Endothelial cell of umbilical vein (primary cell): ENCODE measurements around the gene CNOT6L. TPM values are rescaled to one million over a fixed set of nuclear protein-coding genes. Genes with fewer than 3 reads are reported as not detected.

ENCODE experiments used
- BruUV-seq: library from RNA; stranded (reverse); fragments of 400-500 nt; replicated peaks from 2 replicates; lab custom pipeline; 2021; lab: Mats Ljungman, UMichigan
- CTCF ChIA-PET: fragments of 300-600, 350-600 bp; sonication (Branson Sonifier 250); formaldehyde crosslinking; loops from one replicate; lab custom pipeline; 2021; ENCODE audit warnings: antibody characterized with exemption, inconsistent platforms; lab: Charles Lee
- POLR2A ChIA-PET: fragments of 300-600, 350-600 bp; sonication (Branson Sonifier 250); formaldehyde crosslinking; loops from one replicate; lab custom pipeline; 2021; ENCODE audit warnings: antibody characterized with exemption, inconsistent platforms; lab: Charles Lee
- DNase-seq: peaks from one replicate; pipeline ENCODE4 v3.0.0-alpha.2; 2011; ENCODE audit warnings: low read depth, low spot score
- FAIRE-seq: peaks from 2 replicates; lab custom pipeline; 2011; peaks lifted over from hg19 to GRCh38; lab: Jason Lieb, UNC
- H2AFZ ChIP-seq: 2 replicates; pipeline ENCODE4 v1.6.0; 2012; ENCODE audit warnings: low read depth, low read length, control low read depth, inconsistent platforms
- H3K27ac ChIP-seq: 2 replicates; pipeline ENCODE4 v1.5.1; 2011; ENCODE audit warnings: low read depth, mild to moderate bottlenecking, control low read depth, low read length, moderate library complexity; ENCODE audit not compliant: insufficient read depth
- H3K27me3 ChIP-seq, 2 experiments: 2 replicates each; pipeline versions ENCODE4 v1.6.0 to v1.6.1; 2011; ENCODE audit warnings: low read length in 2 of 2, mixed read lengths in 1 of 2; ENCODE audit not compliant: control insufficient read depth in 2 of 2, insufficient read depth in 2 of 2
- H3K36me3 ChIP-seq, 2 experiments: 2 replicates in 1 of 2; 3 replicates in 1 of 2; pipeline ENCODE4 v1.5.1; 2011; ENCODE audit warnings: low read length in 2 of 2, mild to moderate bottlenecking in 1 of 2, moderate library complexity in 1 of 2; ENCODE audit not compliant: control insufficient read depth in 2 of 2, insufficient read depth in 2 of 2; ENCODE audit errors: extremely low read depth in 1 of 2
- H3K4me1 ChIP-seq: 3 replicates; pipeline ENCODE4 v1.5.1; 2011; ENCODE audit warnings: mild to moderate bottlenecking, low read length; ENCODE audit not compliant: control insufficient read depth, insufficient read depth; ENCODE audit errors: extremely low read depth
- H3K4me2 ChIP-seq: 2 replicates; pipeline ENCODE4 v1.6.1; 2011; ENCODE audit warnings: low read length, control low read depth, mixed read lengths; ENCODE audit not compliant: insufficient read depth
- H3K4me3 ChIP-seq, 3 experiments: fragments of 200-600 bp in 1 of 3; sonication (generic), shearing (Covaris generic) in 1 of 3; replicated peaks in 1 of 3; 2 replicates each; pipeline ENCODE4 v1.5.1; 2011 to 2016; ENCODE audit warnings: control low read depth in 3 of 3, low read length in 3 of 3, mild to moderate bottlenecking in 2 of 3, inconsistent platforms in 1 of 3, low read depth in 1 of 3, moderate library complexity in 1 of 3; ENCODE audit not compliant: insufficient read depth in 1 of 3
- H3K79me2 ChIP-seq: 2 replicates; pipeline ENCODE4 v1.6.0; 2012; ENCODE audit warnings: low read length, inconsistent platforms; ENCODE audit not compliant: control insufficient read depth, insufficient read depth
- H3K9ac ChIP-seq: replicated peaks from 2 replicates; pipeline ENCODE3; 2011; ENCODE audit warnings: low read length, control low read depth; ENCODE audit not compliant: insufficient read depth; ENCODE audit errors: extremely low read depth
- H3K9me1 ChIP-seq: replicated peaks from 3 replicates; pipeline ENCODE4 v1.6.0; 2011; ENCODE audit warnings: mild to moderate bottlenecking, low read length; ENCODE audit not compliant: control insufficient read depth, insufficient read depth; ENCODE audit errors: extremely low read depth
- H3K9me3 ChIP-seq: replicated peaks from 2 replicates; pipeline ENCODE4 v1.5.1; 2012; ENCODE audit warnings: low read length, inconsistent platforms; ENCODE audit not compliant: control insufficient read depth, insufficient read depth
- H4K20me1 ChIP-seq: replicated peaks from 2 replicates; pipeline ENCODE3; 2011; ENCODE audit warnings: mild to moderate bottlenecking, low read length; ENCODE audit not compliant: control insufficient read depth, insufficient read depth; ENCODE audit errors: extremely low read depth
- CTCF ChIP-seq, 2 donors: IDR thresholded peaks; 1 replicate in 1 of 2; 2 replicates in 1 of 2; pipeline ENCODE4 v1.5.1; 2011; ENCODE audit warnings: low read length in 2 of 2, mild to moderate bottlenecking in 2 of 2, moderate library complexity in 2 of 2, control low read depth in 1 of 2, inconsistent platforms in 1 of 2, low read depth in 1 of 2; ENCODE audit not compliant: insufficient read depth in 1 of 2; ENCODE audit errors: extremely low read depth in 1 of 2
- EZH2 ChIP-seq: IDR thresholded peaks from 2 replicates; pipeline ENCODE4 v1.6.1; 2012; ENCODE audit warnings: borderline replicate concordance, low read depth, mild to moderate bottlenecking, moderate library complexity, low read length, inconsistent platforms; ENCODE audit not compliant: severe bottlenecking
- FOS ChIP-seq: IDR thresholded peaks from 2 replicates; pipeline ENCODE4 v1.6.1; 2011; ENCODE audit warnings: mild to moderate bottlenecking, low read length, moderate library complexity, borderline replicate concordance; ENCODE audit not compliant: insufficient read depth
- GATA2 ChIP-seq: IDR thresholded peaks from 2 replicates; pipeline ENCODE4 v1.7.0; 2011; ENCODE audit warnings: low read depth, mild to moderate bottlenecking, moderate library complexity, mixed read lengths, low read length; ENCODE audit not compliant: insufficient read length, insufficient read depth
- JUN ChIP-seq: IDR thresholded peaks from 2 replicates; pipeline ENCODE4 v1.6.1; 2011; ENCODE audit warnings: borderline replicate concordance, low read depth; ENCODE audit not compliant: insufficient read length, insufficient read depth
- MYC ChIP-seq: IDR thresholded peaks from one replicate; pipeline ENCODE4 v1.6.1; 2011; ENCODE audit warnings: mild to moderate bottlenecking, low read depth, low read length
- POLR2A ChIP-seq: IDR thresholded peaks from 2 replicates; pipeline ENCODE4 v1.6.1; 2012; ENCODE audit warnings: low read depth, mild to moderate bottlenecking, control low read depth, low read length
- POLR2AphosphoS5 ChIP-seq: IDR thresholded peaks from 2 replicates; pipeline ENCODE4 v1.6.1; 2012; ENCODE audit warnings: low read depth, mild to moderate bottlenecking, control low read depth, low read length, moderate library complexity; ENCODE audit not compliant: insufficient read depth
- dilution Hi-C: fragments of 300-500 bp; cut with MboI; formaldehyde crosslinking; loops from one replicate; pipeline ENCODE4 v1.15.0; 2019; ENCODE audit warnings: low sequenced_read_pairs; ENCODE audit not compliant: extremely low pct_ligation_motif_present
- intact Hi-C: fragments of 100-400 bp; cut with micrococcal nuclease; formaldehyde crosslinking; loops from one replicate; pipeline ENCODE4 v1.10.0; 2022
- polyA plus RNA-seq, 4 experiments: library from polyadenylated mRNA; depleted of rRNA in 3 of 4; stranded (reverse) in 3 of 4; unstranded in 1 of 4; fragments of >200 nt; gene quantifications; 2 replicates each; pipeline versions ENCODE4 v1.2.1 to v1.2.3, GENCODE V29; 2011 to 2012; ENCODE audit warnings: missing spikeins in 1 of 4
- total RNA-seq: library from RNA; stranded (reverse); gene quantifications from 2 replicates; pipeline ENCODE4 v1.2.3, GENCODE V29; 2021
- TF ChIP-seq, protein P1 (sequence below): IDR thresholded peaks from 2 replicates; pipeline ENCODE4 v1.6.1; 2011; ENCODE audit not compliant: insufficient read depth, insufficient read length

Gene CNOT6L
- total and polyA plus RNA-seq, 2 donors (not counting 3 experiments of a cell fraction or from before 2014, with no cell fraction given) = 8.5 to 60.7 TPM

- peaks cover 28% of the 10 kb centered on the region for H3K4me1 ChIP-seq
- BruUV-seq = TSS peak; percentile 79
- peak overlapping the region; percentile 96 for H3K27ac ChIP-seq
- FAIRE-seq (peak; percentile 31), DNase-seq (peak; percentile 14)
- POLR2A ChIA-PET = interaction anchor here (0.6 to 2.2 kb wide), 3 partner anchors 41 to 107 kb away, joined by 3 to 25 read pairs (median 3); partner anchors contain the start of gene MRPL1
- H3K9me3 ChIP-seq = no peaks in the 10 kb centered on the region
- H3K36me3 ChIP-seq = no peaks in the 10 kb centered on the region
- H3K27me3 ChIP-seq = no peaks in the 10 kb centered on the region
- CTCF ChIA-PET = interaction anchor here (1.0 to 2.6 kb wide), 8 partner anchors 20 to 125 kb away, joined by 3 to 17 read pairs (median 4); partner anchors contain the start of gene MRPL1
- peak overlapping the region; percentile 92 for H2AFZ ChIP-seq
- H3K9me1 ChIP-seq = no peaks in the 10 kb centered on the region
- H3K4me3 ChIP-seq = peak overlapping the region; percentile 85 to 99 (median 94)
- H4K20me1 ChIP-seq = peaks cover 11% of the 10 kb centered on the region
- peak overlapping the region; percentile 91 for H3K9ac ChIP-seq
- H3K79me2 ChIP-seq = peaks cover 37% of the 10 kb centered on the region
- TF ChIP-seq MYC (no peak), FOS (no peak), POLR2A (no peak), CTCF (IDR thresholded peaks at IDR 0.05; ENCODE audit: extremely low read depth in 1 of 2, insufficient read depth in 1 of 2, low read depth in 1 of 2, low read length in 2 of 2) (no peak), GATA2 (no peak), JUN (no peak), EZH2 (no peak), POLR2AphosphoS5 (no peak)
- TF ChIP-seq, protein P1, sequence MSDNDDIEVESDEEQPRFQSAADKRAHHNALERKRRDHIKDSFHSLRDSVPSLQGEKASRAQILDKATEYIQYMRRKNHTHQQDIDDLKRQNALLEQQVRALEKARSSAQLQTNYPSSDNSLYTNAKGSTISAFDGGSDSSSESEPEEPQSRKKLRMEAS = no peak
- intact Hi-C loops (loop anchor here (1.0 to 10.0 kb wide), 3 partner anchors 41 to 694 kb away; partner anchors contain the start of gene MRPL1), dilution Hi-C loops (no loop called here)
- peak overlapping the region; percentile 93 for H3K4me2 ChIP-seq
These were observed 1.7 kb upstream of the CNOT6L start for GRCh38 chr4:77820649-77821561.
